Neural cell (in vitro differentiated cells): ENCODE measurements around the gene ICOSLG. TPM values are rescaled to one million over a fixed set of nuclear protein-coding genes. Genes with fewer than 3 reads are reported as not detected.
"Not testable (repeated sequence)": the region's sequence is repeated elsewhere in the genome, so short reads cannot be mapped to it uniquely, and the experiment has no call there.

Experiments used
- H2AFZ ChIP-seq: fragments of 200-600, 300-800 bp; sonication (generic), shearing (Covaris generic); 2 replicates; pipeline ENCODE4 v1.6.0; 2014; ENCODE audit warnings: low read depth, mild to moderate bottlenecking, antibody characterized with exemption, low read length, moderate library complexity
- H3F3A ChIP-seq: fragments of 200-600 bp; shearing (Covaris generic); 2 replicates; pipeline ENCODE4 v1.6.1; 2016; ENCODE audit warnings: mild to moderate bottlenecking, moderate library complexity, mixed read lengths, antibody characterized with exemption, low read length; ENCODE audit not compliant: insufficient read depth, poor library complexity, severe bottlenecking
- H3K27ac ChIP-seq: fragments of 200-600, 300-800 bp; sonication (generic), shearing (Covaris generic); 2 replicates; pipeline ENCODE4 v1.5.1; 2014; ENCODE audit warnings: mild to moderate bottlenecking, low read length, moderate library complexity
- H3K27me3 ChIP-seq: fragments of 300-800, 200-600 bp; sonication (generic), shearing (Covaris generic); 2 replicates; pipeline ENCODE4 v1.6.0; 2014; ENCODE audit warnings: mild to moderate bottlenecking, low read depth, low read length, moderate library complexity; ENCODE audit not compliant: insufficient read depth
- H3K36me3 ChIP-seq: fragments of 300-800, 200-600 bp; sonication (generic), shearing (Covaris generic); 2 replicates; pipeline ENCODE4 v1.5.1; 2014; ENCODE audit warnings: mild to moderate bottlenecking, antibody characterized with exemption, low read length, moderate library complexity; ENCODE audit not compliant: insufficient read depth
- H3K4me2 ChIP-seq: fragments of 300-800, 200-600 bp; sonication (generic), shearing (Covaris generic); 2 replicates; pipeline ENCODE4 v1.6.0; 2014; ENCODE audit warnings: mild to moderate bottlenecking, low read length
- H3K4me3 ChIP-seq: fragments of 300-800, 200-600 bp; sonication (generic), shearing (Covaris generic); 2 replicates; pipeline ENCODE4 v1.5.1; 2014; ENCODE audit warnings: mild to moderate bottlenecking, low read length, moderate library complexity
- H3K79me2 ChIP-seq: fragments of 200-600 bp; shearing (Covaris generic); replicated peaks from 2 replicates; pipeline ENCODE4 v1.6.0; 2014; ENCODE audit warnings: mild to moderate bottlenecking, low read length, moderate library complexity; ENCODE audit not compliant: insufficient read depth
- H3K9ac ChIP-seq: fragments of 300-800, 200-600 bp; sonication (generic), shearing (Covaris generic); 2 replicates; pipeline ENCODE4 v1.6.1; 2016; ENCODE audit warnings: mild to moderate bottlenecking, low read length, mixed read lengths
- H3K9me2 ChIP-seq: fragments of 200-600 bp; shearing (Covaris generic); 2 replicates; pipeline ENCODE4 v1.6.1; 2016; ENCODE audit warnings: mild to moderate bottlenecking, low read length, mixed read lengths; ENCODE audit not compliant: insufficient read depth
- H3K9me3 ChIP-seq: fragments of 200-600, 300-800 bp; sonication (generic), shearing (Covaris generic); 2 replicates; pipeline ENCODE4 v1.6.1; 2016; ENCODE audit warnings: mild to moderate bottlenecking, mixed run types, low read length, moderate library complexity, mixed read lengths
- H4K20me1 ChIP-seq: fragments of 200-600 bp; shearing (Covaris generic); 2 replicates; pipeline ENCODE4 v1.6.1; 2016; ENCODE audit warnings: mild to moderate bottlenecking, mixed run types; ENCODE audit not compliant: insufficient read depth
- EP300 ChIP-seq: fragments of 450-650 bp; conservative IDR thresholded peaks from 2 replicates; pipeline ENCODE4 v1.6.1; 2014; ENCODE audit warnings: antibody characterized with exemption, mild to moderate bottlenecking, moderate library complexity; ENCODE audit not compliant: poor library complexity, severe bottlenecking
- EZH2 ChIP-seq: fragments of 200-600, 300-800 bp; shearing (Covaris generic), sonication (generic); IDR thresholded peaks from 2 replicates; pipeline ENCODE4 v1.6.1; 2014; ENCODE audit warnings: antibody characterized with exemption, low read length, borderline replicate concordance, mild to moderate bottlenecking; ENCODE audit not compliant: insufficient read depth, poor library complexity, severe bottlenecking
- RAD21 ChIP-seq: fragments of 450-650 bp; conservative IDR thresholded peaks from 2 replicates; pipeline ENCODE4 v1.6.1; 2014; ENCODE audit warnings: antibody characterized with exemption, mild to moderate bottlenecking, moderate library complexity
- SMC3 ChIP-seq: fragments of 450-650 bp; conservative IDR thresholded peaks from 2 replicates; pipeline ENCODE4 v1.6.1; 2014; ENCODE audit warnings: antibody characterized with exemption, mild to moderate bottlenecking, moderate library complexity; ENCODE audit not compliant: poor library complexity
- polyA plus RNA-seq: library from polyadenylated mRNA; depleted of rRNA; stranded (reverse); fragments of >200 nt; gene quantifications from 2 replicates; pipeline ENCODE4 v1.2.3, GENCODE V29; 2014
- TF ChIP-seq, protein P1 (sequence below): IDR thresholded peaks from 2 replicates; pipeline ENCODE4 v1.6.1; 2012; ENCODE audit warnings: borderline replicate concordance

Gene ICOSLG
- polyA plus RNA-seq, 1 donor from 2014 or later, result not detected

DNA sequence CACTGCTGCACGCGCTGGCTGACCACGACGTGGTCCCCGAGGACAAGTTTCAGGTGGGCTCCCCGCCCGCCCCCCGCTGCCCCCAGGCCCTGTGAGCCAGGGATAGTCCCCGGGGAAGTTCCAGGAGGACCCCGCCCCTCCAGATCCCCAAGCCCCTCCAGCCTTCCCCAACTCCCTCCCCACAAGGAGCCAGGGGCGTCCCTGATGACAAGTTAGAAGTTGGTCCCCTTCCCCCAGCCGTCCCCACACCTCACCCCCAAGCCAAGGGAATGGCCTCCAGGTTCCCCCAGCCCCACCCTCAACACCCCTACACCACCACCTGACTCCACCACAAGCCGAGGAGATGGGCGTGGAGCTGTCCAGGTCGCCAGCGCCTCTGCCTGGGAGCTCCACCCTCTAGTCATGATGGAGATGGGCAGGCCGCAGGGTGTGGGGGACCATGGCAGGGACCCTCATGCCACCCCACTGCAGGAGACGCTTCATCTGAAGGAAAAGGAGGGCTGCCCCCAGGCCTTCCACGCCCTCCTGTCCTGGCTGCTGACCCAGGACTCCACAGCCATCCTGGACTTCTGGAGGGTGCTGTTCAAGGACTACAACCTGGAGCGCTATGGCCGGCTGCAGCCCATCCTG is 45.5 kb upstream of the ICOSLG start:
- no peaks in the 10 kb centered on the region for H3K79me2 ChIP-seq
- no peak for TF ChIP-seq EP300
- H3K27ac ChIP-seq, result no peak overlapping the region
- H3K9ac ChIP-seq, result no peak overlapping the region
- H3K27me3 ChIP-seq, result peaks cover 13% of the 10 kb centered on the region
- H3K4me3 ChIP-seq, result no peak overlapping the region
- no peaks in the 10 kb centered on the region for H3F3A ChIP-seq
- H3K4me2 ChIP-seq, result no peak overlapping the region
- H3K9me3 ChIP-seq, result no peaks in the 10 kb centered on the region
- no peaks in the 10 kb centered on the region for H3K9me2 ChIP-seq
- H4K20me1 ChIP-seq, result no peaks in the 10 kb centered on the region
- H3K36me3 ChIP-seq, result no peaks in the 10 kb centered on the region
- no peak overlapping the region for H2AFZ ChIP-seq

DNA sequence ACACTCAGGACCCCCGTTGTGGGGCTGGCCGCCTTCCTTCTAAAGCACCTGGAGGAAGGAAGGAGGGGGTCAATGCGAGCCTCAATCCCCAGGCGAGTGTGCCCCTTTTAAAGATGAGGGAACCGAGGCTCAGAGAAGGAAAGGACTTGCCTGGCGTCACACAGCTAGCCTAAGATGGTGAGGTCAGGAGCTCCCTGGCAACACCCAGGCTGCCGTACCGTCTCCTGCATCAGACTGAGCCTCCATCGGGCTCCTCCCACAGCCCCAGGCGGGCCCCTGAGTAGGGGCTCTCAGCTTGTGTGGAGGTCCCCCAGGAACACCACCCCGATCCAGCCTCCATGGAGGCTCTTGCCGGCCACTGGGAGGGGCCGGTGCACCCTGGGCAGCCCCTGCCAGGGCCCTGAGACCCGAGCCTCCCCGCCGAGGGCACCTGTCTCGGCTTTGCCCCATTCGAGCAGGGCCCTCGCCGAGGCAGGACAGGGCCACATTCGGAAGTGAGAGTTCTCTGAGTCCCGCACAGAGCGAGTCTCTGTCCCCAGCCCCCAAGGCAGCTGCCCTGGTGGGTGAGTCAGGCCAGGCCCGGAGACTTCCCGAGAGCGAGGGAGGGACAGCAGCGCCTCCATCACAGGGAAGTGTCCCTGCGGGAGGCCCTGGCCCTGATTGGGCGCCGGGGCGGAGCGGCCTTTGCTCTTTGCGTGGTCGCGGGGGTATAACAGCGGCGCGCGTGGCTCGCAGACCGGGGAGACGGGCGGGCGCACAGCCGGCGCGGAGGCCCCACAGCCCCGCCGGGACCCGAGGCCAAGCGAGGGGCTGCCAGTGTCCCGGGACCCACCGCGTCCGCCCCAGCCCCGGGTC is 44.6 kb upstream of the ICOSLG start, which contains the start of gene AIRE:
AIRE (plus strand) TSS at position 739 of the 855 bp plus-strand sequence. CDS start 131 bp downstream, outside the sequence.
- no peak within 1 kb of the TSS for H3K27ac ChIP-seq
- H3K4me3 ChIP-seq, result no peak within 1 kb of the TSS
- H3K9me3 ChIP-seq, result no peaks in the 10 kb centered on the region
- no peak within 1 kb of the TSS for H3K9ac ChIP-seq
- no peak for TF ChIP-seq EZH2
- TF ChIP-seq RAD21, result no peak
- TF ChIP-seq SMC3, result no peak
- TF ChIP-seq, protein P1, sequence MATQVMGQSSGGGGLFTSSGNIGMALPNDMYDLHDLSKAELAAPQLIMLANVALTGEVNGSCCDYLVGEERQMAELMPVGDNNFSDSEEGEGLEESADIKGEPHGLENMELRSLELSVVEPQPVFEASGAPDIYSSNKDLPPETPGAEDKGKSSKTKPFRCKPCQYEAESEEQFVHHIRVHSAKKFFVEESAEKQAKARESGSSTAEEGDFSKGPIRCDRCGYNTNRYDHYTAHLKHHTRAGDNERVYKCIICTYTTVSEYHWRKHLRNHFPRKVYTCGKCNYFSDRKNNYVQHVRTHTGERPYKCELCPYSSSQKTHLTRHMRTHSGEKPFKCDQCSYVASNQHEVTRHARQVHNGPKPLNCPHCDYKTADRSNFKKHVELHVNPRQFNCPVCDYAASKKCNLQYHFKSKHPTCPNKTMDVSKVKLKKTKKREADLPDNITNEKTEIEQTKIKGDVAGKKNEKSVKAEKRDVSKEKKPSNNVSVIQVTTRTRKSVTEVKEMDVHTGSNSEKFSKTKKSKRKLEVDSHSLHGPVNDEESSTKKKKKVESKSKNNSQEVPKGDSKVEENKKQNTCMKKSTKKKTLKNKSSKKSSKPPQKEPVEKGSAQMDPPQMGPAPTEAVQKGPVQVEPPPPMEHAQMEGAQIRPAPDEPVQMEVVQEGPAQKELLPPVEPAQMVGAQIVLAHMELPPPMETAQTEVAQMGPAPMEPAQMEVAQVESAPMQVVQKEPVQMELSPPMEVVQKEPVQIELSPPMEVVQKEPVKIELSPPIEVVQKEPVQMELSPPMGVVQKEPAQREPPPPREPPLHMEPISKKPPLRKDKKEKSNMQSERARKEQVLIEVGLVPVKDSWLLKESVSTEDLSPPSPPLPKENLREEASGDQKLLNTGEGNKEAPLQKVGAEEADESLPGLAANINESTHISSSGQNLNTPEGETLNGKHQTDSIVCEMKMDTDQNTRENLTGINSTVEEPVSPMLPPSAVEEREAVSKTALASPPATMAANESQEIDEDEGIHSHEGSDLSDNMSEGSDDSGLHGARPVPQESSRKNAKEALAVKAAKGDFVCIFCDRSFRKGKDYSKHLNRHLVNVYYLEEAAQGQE, result no peak
- H3K36me3 ChIP-seq, result no peaks in the 10 kb centered on the region
- no peaks in the 10 kb centered on the region for H3F3A ChIP-seq
- H3K4me2 ChIP-seq, result no peak within 1 kb of the TSS
- H4K20me1 ChIP-seq, result no peaks in the 10 kb centered on the region
- no peaks in the 10 kb centered on the region for H3K9me2 ChIP-seq
- H3K27me3 ChIP-seq, result peaks cover 13% of the 10 kb centered on the region
- no peaks in the 10 kb centered on the region for H3K79me2 ChIP-seq
- no peak within 1 kb of the TSS for H2AFZ ChIP-seq

DNA sequence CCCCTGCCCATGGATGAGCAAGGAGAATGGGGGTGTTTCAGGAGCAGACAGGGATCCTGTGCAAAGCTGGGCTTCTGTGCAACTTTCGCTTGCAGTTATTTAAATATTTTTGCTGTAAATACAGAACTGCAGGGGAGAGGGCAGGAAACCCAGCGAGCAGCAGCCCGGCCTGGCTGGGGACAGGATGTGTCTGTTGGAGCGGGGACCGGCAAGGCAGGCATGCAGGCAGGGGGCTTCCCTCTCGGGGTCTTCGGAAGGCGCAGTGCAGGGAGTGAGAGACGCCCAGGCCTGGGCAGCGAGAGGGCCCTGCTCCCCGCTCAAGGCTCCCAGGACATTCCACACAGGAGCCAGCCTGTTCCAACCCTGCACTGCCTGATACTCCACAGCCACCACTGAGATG is 43.2 kb upstream of the ICOSLG start:
- H3K9ac ChIP-seq, result no peak overlapping the region
- H3K36me3 ChIP-seq, result no peaks in the 10 kb centered on the region
- H3K4me2 ChIP-seq, result no peak overlapping the region
- H3K9me2 ChIP-seq, result no peaks in the 10 kb centered on the region
- H3F3A ChIP-seq, result no peaks in the 10 kb centered on the region
- H3K27me3 ChIP-seq, result peaks cover 13% of the 10 kb centered on the region
- H2AFZ ChIP-seq, result no peak overlapping the region
- no peak for TF ChIP-seq SMC3
- H3K27ac ChIP-seq, result no peak overlapping the region
- H3K4me3 ChIP-seq, result no peak overlapping the region
- H4K20me1 ChIP-seq, result no peaks in the 10 kb centered on the region
- no peaks in the 10 kb centered on the region for H3K9me3 ChIP-seq
- H3K79me2 ChIP-seq, result no peaks in the 10 kb centered on the region

- not testable (repeated sequence) for H2AFZ ChIP-seq, H3K4me3 ChIP-seq, H3K36me3 ChIP-seq, H3F3A ChIP-seq, H3K9ac ChIP-seq, H3K4me2 ChIP-seq, H3K27ac ChIP-seq, H4K20me1 ChIP-seq, H3K79me2 ChIP-seq, H3K9me2 ChIP-seq, H3K9me3 ChIP-seq
- H3K27me3 ChIP-seq, result peaks cover 13% of the 10 kb centered on the region
These were observed 42.6 kb upstream of the ICOSLG start for GRCh38 chr21:44283211-44283785.
